ENCODE data around the gene MBD3.

DNA sequence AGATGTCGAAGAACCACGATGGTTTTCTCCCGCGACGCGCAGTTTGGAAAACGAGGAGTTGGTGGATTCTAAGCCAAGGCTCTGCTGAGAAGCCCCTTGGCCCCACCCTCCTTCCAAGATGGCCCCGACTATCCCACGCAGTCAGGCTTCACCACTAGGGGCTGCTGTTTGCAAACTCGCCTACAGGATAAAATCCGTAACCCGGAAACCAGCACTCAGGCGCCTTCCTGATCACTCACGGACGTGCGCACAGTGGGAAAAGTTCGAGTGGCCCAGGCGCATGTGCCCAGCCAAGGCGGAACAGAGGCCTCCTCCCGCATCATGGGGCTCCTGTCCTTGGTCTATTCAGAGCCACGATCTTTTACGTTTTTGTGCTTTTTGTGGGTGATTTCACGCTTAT lies 31.8 kb upstream of the MBD3 start:
- TF ChIP-seq, protein P1, sequence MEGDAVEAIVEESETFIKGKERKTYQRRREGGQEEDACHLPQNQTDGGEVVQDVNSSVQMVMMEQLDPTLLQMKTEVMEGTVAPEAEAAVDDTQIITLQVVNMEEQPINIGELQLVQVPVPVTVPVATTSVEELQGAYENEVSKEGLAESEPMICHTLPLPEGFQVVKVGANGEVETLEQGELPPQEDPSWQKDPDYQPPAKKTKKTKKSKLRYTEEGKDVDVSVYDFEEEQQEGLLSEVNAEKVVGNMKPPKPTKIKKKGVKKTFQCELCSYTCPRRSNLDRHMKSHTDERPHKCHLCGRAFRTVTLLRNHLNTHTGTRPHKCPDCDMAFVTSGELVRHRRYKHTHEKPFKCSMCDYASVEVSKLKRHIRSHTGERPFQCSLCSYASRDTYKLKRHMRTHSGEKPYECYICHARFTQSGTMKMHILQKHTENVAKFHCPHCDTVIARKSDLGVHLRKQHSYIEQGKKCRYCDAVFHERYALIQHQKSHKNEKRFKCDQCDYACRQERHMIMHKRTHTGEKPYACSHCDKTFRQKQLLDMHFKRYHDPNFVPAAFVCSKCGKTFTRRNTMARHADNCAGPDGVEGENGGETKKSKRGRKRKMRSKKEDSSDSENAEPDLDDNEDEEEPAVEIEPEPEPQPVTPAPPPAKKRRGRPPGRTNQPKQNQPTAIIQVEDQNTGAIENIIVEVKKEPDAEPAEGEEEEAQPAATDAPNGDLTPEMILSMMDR (IDR thresholded peaks at IDR 0.05; ENCODE audit: low read depth, low read length) = peak; percentile 55
- TF ChIP-seq POLR2A (IDR thresholded peaks at IDR 0.05; ENCODE audit: extremely low read depth, insufficient read length) (no peak), MYC (IDR thresholded peaks at IDR 0.05; ENCODE audit: low read depth, low read length) (no peak)
- TF ChIP-seq, protein P2, sequence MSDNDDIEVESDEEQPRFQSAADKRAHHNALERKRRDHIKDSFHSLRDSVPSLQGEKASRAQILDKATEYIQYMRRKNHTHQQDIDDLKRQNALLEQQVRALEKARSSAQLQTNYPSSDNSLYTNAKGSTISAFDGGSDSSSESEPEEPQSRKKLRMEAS (IDR thresholded peaks at IDR 0.05; ENCODE audit: low read depth, low read length) = no peak

Measured in NB4 (cell line).